Right lobe of liver (tissue), 6 donors: Measurements from ENCODE around the gene CENPS. TPM values are rescaled to one million over a fixed set of nuclear protein-coding genes. Genes with fewer than 3 reads are reported as not detected.

Source experiments
- ATAC-seq, 4 donors: fragments of 200-7000 bp; cut with Tn5 transposase; one replicate each; pipeline ENCODE4 v1.9.1; 2020; ENCODE audit warnings: mild to moderate bottlenecking in 4 of 4, moderate library complexity in 4 of 4
- DNase-seq, 3 donors: peaks; one replicate each; pipeline ENCODE4 v3.0.0-alpha.2; 2020
- H3K27ac ChIP-seq, 3 donors: fragments of 200-600 bp; one replicate each; pipeline ENCODE4 v1.8.0; 2022
- H3K27me3 ChIP-seq, 2 donors: fragments of 200-600 bp; one replicate each; pipeline ENCODE4 v1.8.0; 2022
- H3K36me3 ChIP-seq, 4 donors: fragments of 200-600 bp; sonication (generic) in 1 of 4; one replicate each; pipeline versions ENCODE4 v1.5.1 to v1.8.0; 2017 to 2022; ENCODE audit warnings: control low read depth in 1 of 4
- H3K4me1 ChIP-seq, 4 donors: fragments of 200-600 bp; sonication (generic) in 1 of 4; one replicate each; pipeline versions ENCODE4 v1.5.1 to v1.8.0; 2017 to 2022; ENCODE audit warnings: control low read depth in 1 of 4
- H3K4me3 ChIP-seq, 3 donors: fragments of 200-600 bp; one replicate each; pipeline ENCODE4 v1.8.0; 2022
- H3K9me3 ChIP-seq, 4 donors: fragments of 200-600 bp; sonication (generic) in 1 of 4; one replicate each; pipeline versions ENCODE4 v1.5.1 to v1.8.0; 2017 to 2022; ENCODE audit warnings: control low read depth in 1 of 4
- POLR2A ChIP-seq: fragments of 450-650 bp; IDR thresholded peaks from one replicate; pipeline ENCODE4 v1.6.1; 2017; ENCODE audit warnings: antibody characterized with exemption, mild to moderate bottlenecking
- WGBS: methylation state at CpG from one replicate; pipeline ENCODE4 v1.1.6; 2018; ENCODE audit warnings: low coverage, low lambda C conversion rate; ENCODE audit not compliant: insufficient coverage; ENCODE audit errors: missing lambda C conversion rate; 5-methylcytosine and 5-hydroxymethylcytosine counted together
- intact Hi-C, 2 donors: fragments of 100-400 bp; cut with DNase I; formaldehyde crosslinking; loops; one replicate each; pipeline versions ENCODE4 v1.11.2 to v1.14.1; 2022
- long read RNA-seq: library from polyadenylated mRNA; unstranded; transcript quantifications from one replicate; pipeline ENCODE4 v2.0.0, GENCODE V29; 2019
- total RNA-seq, 6 experiments: library from RNA; depleted of rRNA in 2 of 6; stranded (reverse); fragments of >200 nt in 2 of 6; fragmentation: NEBNext Ultra II Directional in 3 of 6; extraction: Animal tissue kit (Norgen Biotek cat#: 25700) in 3 of 6; gene quantifications; one replicate each; pipeline versions ENCODE4 v1.1.0 to v1.2.4, GENCODE V29; 2016 to 2023
- TF ChIP-seq, protein P1 (sequence below), 4 donors: fragments of 200-600 bp in 3 of 4; fragments of 450-650 bp in 1 of 4; IDR thresholded peaks; one replicate each; pipeline versions ENCODE4 v1.5.1 to v1.8.0; 2016 to 2022; ENCODE audit warnings: antibody characterized with exemption in 4 of 4, mild to moderate bottlenecking in 2 of 4
- donor health status: DM: no; HTN: yes; CAD: no.
- donor health status: DM: no; HTN: no; CAD: no.
- donor health status: DM: no; HTN: no; CAD: no.
- donor health status: DM: no; HTN: yes; CAD: no.
- donor health status: DM: no; HTN: yes; CAD: no.

The CENPS gene
- 1 to 10 TPM; 1.8 to 9.3 (median 5.7) TPM for total RNA-seq
- long read RNA-seq, partial matches to known transcripts = 2 of 5 reads
- long read RNA-seq, other reads (novel, unspliced or antisense) = 0 of 5 reads

DNA sequence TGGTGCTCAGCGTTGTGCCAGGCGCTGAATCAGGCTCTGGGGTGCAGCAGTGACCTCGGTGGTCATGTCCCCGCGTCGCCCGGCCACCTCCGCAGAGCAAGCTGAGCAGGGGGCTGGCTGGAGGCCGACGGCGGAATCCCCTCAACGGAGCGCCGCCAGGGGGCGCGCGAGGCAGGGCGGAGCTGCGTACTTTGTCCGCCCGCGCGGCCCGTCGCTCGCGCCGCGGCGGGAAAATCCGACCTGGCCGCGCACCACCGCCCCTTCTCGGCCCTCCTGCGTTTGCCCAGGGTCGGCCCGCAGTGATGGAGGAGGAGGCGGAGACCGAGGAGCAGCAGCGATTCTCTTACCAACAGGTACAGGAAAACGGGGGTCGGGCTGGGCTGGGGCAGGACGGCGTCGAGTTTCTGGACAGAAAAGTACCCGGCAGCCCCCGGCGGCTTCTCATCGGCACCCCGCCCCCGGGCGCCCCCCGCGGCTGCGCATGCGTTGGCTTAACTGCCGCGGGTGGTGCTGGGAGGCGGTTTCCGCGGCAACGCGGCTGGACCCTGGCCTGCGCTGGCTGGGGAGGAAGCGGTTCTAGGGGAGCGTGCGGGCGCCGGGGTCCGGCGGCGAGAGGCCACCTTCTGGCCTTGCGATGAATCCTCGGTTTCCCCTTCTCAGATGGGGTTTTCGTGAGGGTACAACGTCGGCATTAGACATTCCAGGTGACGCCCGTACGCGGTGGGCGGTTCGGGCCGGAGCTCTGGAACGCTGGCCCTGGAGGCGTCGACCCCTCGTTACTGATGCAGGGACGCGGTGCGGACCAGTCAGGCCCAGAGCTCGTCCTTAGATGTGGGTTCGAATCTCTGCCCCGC is at the start of gene CENPS:
Gene CENPS, plus strand, starts transcription at position 218 of the 854 bp plus-strand sequence. Its CDS starts 85 bp downstream, at position 303.
- no peak for TF ChIP-seq POLR2A
- TF ChIP-seq, protein P1, sequence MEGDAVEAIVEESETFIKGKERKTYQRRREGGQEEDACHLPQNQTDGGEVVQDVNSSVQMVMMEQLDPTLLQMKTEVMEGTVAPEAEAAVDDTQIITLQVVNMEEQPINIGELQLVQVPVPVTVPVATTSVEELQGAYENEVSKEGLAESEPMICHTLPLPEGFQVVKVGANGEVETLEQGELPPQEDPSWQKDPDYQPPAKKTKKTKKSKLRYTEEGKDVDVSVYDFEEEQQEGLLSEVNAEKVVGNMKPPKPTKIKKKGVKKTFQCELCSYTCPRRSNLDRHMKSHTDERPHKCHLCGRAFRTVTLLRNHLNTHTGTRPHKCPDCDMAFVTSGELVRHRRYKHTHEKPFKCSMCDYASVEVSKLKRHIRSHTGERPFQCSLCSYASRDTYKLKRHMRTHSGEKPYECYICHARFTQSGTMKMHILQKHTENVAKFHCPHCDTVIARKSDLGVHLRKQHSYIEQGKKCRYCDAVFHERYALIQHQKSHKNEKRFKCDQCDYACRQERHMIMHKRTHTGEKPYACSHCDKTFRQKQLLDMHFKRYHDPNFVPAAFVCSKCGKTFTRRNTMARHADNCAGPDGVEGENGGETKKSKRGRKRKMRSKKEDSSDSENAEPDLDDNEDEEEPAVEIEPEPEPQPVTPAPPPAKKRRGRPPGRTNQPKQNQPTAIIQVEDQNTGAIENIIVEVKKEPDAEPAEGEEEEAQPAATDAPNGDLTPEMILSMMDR (IDR thresholded peaks at IDR 0.05) = peak; percentile 92 to 99 (median 96)
- Histone ChIP-seq H3K27ac (no peak within 1 kb of the TSS), H3K9me3 (no peaks in the 10 kb centered on the region), H3K4me1 (peaks cover 0 to 7% (median 0%) of the 10 kb centered on the region in 4 donors), H3K4me3 (peak within 1 kb of the TSS; percentile 84 to 95 (median 89)), H3K27me3 (no peaks in the 10 kb centered on the region), H3K36me3 (no peaks in the 10 kb centered on the region)
- ATAC-seq = peak; percentile 91 to 96 (median 93)
- DNase-seq = peak; percentile 93 to 95 (median 95)
- intact Hi-C loops = loop anchor here (5.0 kb wide), 2 partner anchors 62 to 67 kb away; no protein-coding TSS in a partner anchor
- 0% methylated on average over 29 of the region's 95 CpGs for WGBS

DNA sequence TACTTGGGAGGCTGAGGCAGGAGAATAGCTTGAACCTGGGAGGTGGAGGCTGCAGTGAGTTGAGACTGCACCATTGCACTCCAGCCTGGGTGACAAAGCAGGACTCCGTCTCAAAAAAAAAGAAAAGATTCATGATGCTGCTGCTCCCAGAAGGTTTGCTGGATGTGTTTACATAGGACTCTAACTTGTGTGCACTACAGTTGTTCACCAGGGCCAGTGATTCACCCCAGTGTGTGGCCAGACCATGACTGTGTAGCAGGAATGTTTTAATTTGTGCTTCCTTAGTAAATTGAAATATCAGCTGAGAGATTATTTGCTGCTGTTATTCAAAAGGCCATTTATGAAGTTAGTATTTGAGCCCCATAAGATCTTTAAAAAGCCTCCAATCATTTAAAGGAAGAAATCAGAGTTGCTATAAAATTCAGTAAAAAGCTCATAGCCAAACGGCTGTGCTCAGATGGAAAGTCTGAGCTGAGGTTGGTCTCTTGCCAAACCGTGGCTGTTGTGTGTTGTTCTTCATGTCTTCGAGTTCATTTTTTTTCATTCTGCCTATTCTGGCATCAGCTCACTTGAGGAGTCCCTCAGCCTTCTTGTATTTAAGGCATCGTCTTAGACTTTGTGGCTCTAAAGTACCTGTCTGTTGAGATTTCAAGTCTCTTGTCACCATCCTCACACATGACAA is 49.5 kb upstream of the CENPS start:
- TF ChIP-seq, protein P1 (IDR thresholded peaks at IDR 0.05) = no peak
- no peak for TF ChIP-seq POLR2A

DNA sequence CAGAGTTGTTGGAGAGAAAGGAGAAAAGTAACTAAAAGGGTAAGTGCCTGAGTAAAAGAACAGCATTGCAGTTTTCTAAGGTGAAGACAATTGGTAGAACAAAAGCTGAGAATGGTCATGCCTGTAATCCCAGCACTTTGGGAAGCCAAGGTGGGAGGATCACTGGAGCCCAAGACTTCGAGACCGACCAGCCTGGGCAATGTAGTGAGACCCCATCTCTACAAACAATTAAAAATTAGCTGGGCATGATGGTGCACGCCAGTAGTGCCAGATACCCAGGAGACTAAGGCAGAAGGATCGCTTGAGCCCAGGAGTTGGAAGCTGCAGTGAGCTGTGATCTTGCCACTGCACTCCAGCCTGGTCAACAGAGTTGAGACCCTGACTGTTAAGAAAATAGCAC is 46.6 kb upstream of the CENPS start:
- no peak for ATAC-seq
- Histone ChIP-seq H3K36me3 (peaks cover 0 to 4% (median under 1%) of the 10 kb centered on the region in 4 donors), H3K4me3 (no peak overlapping the region), H3K9me3 (no peaks in the 10 kb centered on the region), H3K4me1 (peaks cover 0 to 21% (median 8%) of the 10 kb centered on the region in 4 donors), H3K27me3 (no peaks in the 10 kb centered on the region), H3K27ac (no peak overlapping the region)
- TF ChIP-seq, protein P1 (IDR thresholded peaks at IDR 0.05) = no peak
- TF ChIP-seq POLR2A = no peak
- no peak for DNase-seq
- WGBS = 100% methylated on average over 2 of the region's 4 CpGs
- intact Hi-C loops = no loop called here

More for the DNA sequence above, 49.5 kb upstream of the CENPS start:
- no peak overlapping the region for H3K4me3 ChIP-seq
- peaks cover 0 to 28% (median 6%) of the 10 kb centered on the region in 4 donors for H3K36me3 ChIP-seq
- DNase-seq (no peak), ATAC-seq (no peak)
- H3K4me1 ChIP-seq = no peaks in the 10 kb centered on the region
- H3K27ac ChIP-seq = no peak overlapping the region
- H3K9me3 ChIP-seq = no peaks in the 10 kb centered on the region
- 75% methylated on average over 4 of the region's 5 CpGs for WGBS
- H3K27me3 ChIP-seq = no peaks in the 10 kb centered on the region
- intact Hi-C loops = no loop called here

DNA sequence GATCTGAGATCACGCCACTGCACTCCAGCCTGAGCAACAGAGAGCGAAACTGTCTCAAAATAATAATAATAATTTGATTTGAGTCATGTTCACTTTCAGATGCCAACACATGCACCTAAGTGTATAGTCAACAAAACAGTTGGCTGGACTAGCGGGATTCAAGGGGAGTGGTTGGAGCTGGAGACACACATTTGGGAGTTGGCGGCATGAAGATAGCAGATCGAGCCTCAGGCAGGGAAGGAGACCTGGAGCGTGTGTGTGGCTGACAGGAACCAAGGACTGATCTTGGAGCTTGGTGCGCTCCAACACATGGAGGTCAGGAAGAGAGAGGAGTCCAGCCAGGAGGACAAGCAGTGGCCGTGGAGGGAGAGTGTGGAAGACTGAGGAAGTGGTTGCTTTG is 46.0 kb upstream of the CENPS start:
- WGBS = 85% methylated on average over 6 of the region's 8 CpGs
- intact Hi-C loops = no loop called here

More for the DNA sequence above, 46.0 kb upstream of the CENPS start:
- TF ChIP-seq, protein P1 (IDR thresholded peaks at IDR 0.05) = no peak
- no peak for TF ChIP-seq POLR2A
- H3K27me3 ChIP-seq = no peaks in the 10 kb centered on the region
- ATAC-seq = no peak
- H3K27ac ChIP-seq = no peak overlapping the region
- peaks cover 0 to 26% (median 9%) of the 10 kb centered on the region in 4 donors for H3K4me1 ChIP-seq
- no peak overlapping the region for H3K4me3 ChIP-seq
- no peaks in the 10 kb centered on the region for H3K9me3 ChIP-seq
- H3K36me3 ChIP-seq = no peaks in the 10 kb centered on the region
- no peak for DNase-seq
